RWPE2 (cell line): ENCODE data around the gene RSPH6A.

Experiments used
- ATAC-seq: fragments of 200-7000 bp; cut with Tn5 transposase; 3 replicates; pipeline ENCODE4 v1.9.1; 2021; ENCODE audit warnings: low read depth
- DNase-seq: peaks from one replicate; pipeline ENCODE4 v3.0.0-alpha.2; 2020; ENCODE audit warnings: low spot score
- H3K27ac ChIP-seq: fragments of 450-650 bp; 2 replicates; pipeline ENCODE4 v1.5.1; 2017; ENCODE audit warnings: mild to moderate bottlenecking; ENCODE audit not compliant: poor library complexity, severe bottlenecking
- H3K27me3 ChIP-seq: fragments of 250-450 bp; sonication (Bioruptor Pico); 2 replicates; pipeline ENCODE4 v1.5.1; 2021; ENCODE audit warnings: mild to moderate bottlenecking, moderate library complexity; ENCODE audit not compliant: insufficient read depth, poor library complexity, severe bottlenecking
- H3K36me3 ChIP-seq: fragments of 250-450 bp; sonication (Bioruptor Pico); 2 replicates; pipeline ENCODE4 v1.5.1; 2020; ENCODE audit warnings: low read depth, mild to moderate bottlenecking, moderate library complexity
- H3K4me1 ChIP-seq: fragments of 250-450 bp; sonication (Bioruptor Pico); 2 replicates; pipeline ENCODE4 v1.5.1; 2021; ENCODE audit warnings: mild to moderate bottlenecking, moderate library complexity; ENCODE audit not compliant: insufficient read depth, poor library complexity, severe bottlenecking
- H3K4me3 ChIP-seq: fragments of 250-450 bp; sonication (Bioruptor Pico); 2 replicates; pipeline ENCODE4 v1.5.1; 2021; ENCODE audit warnings: mild to moderate bottlenecking, moderate library complexity; ENCODE audit not compliant: severe bottlenecking
- H3K9me3 ChIP-seq: fragments of 250-450 bp; sonication (Bioruptor Pico); 2 replicates; pipeline ENCODE4 v1.5.1; 2021; ENCODE audit warnings: mild to moderate bottlenecking, moderate library complexity; ENCODE audit not compliant: severe bottlenecking
- CTCF ChIP-seq: fragments of 450-650 bp; IDR thresholded peaks from one replicate; pipeline ENCODE4 v1.5.1; 2017; ENCODE audit warnings: mild to moderate bottlenecking, moderate library complexity; ENCODE audit not compliant: poor library complexity, severe bottlenecking

RSPH6A gene

GRCh38 chr19:45765702-45766295 lies 49.3 kb downstream of the RSPH6A start:
- H3K4me3 ChIP-seq = no peak overlapping the region
- H3K36me3 ChIP-seq = no peaks in the 10 kb centered on the region
- peak overlapping the region; percentile 86 for H3K27ac ChIP-seq
- DNase-seq (no peak), ATAC-seq (no peak)
- no peaks in the 10 kb centered on the region for H3K9me3 ChIP-seq
- H3K27me3 ChIP-seq = no peaks in the 10 kb centered on the region
- TF ChIP-seq CTCF = no peak
- H3K4me1 ChIP-seq = no peaks in the 10 kb centered on the region

GRCh38 chr19:45764945-45765701 lies 50.0 kb downstream of the RSPH6A start:
- no peak for TF ChIP-seq CTCF
- Histone ChIP-seq H3K4me3 (no peak overlapping the region), H3K9me3 (no peaks in the 10 kb centered on the region), H3K4me1 (no peaks in the 10 kb centered on the region), H3K27ac (no peak overlapping the region), H3K36me3 (no peaks in the 10 kb centered on the region), H3K27me3 (no peaks in the 10 kb centered on the region)
- DNase-seq (no peak), ATAC-seq (no peak)

GRCh38 chr19:45764475-45764874 lies 50.6 kb downstream of the RSPH6A start:
- no peaks in the 10 kb centered on the region for H3K9me3 ChIP-seq
- no peak for DNase-seq
- no peaks in the 10 kb centered on the region for H3K36me3 ChIP-seq
- TF ChIP-seq CTCF = no peak
- H3K4me1 ChIP-seq = no peaks in the 10 kb centered on the region
- H3K27ac ChIP-seq = no peak overlapping the region
- no peak overlapping the region for H3K4me3 ChIP-seq
- ATAC-seq = no peak
- no peaks in the 10 kb centered on the region for H3K27me3 ChIP-seq

- Histone ChIP-seq H3K27me3 (no peaks in the 10 kb centered on the region), H3K27ac (no peak overlapping the region), H3K4me3 (no peak overlapping the region), H3K36me3 (no peaks in the 10 kb centered on the region), H3K4me1 (no peaks in the 10 kb centered on the region), H3K9me3 (no peaks in the 10 kb centered on the region)
- no peak for ATAC-seq
- no peak for TF ChIP-seq CTCF
- DNase-seq = no peak
These were observed 51.3 kb downstream of the RSPH6A start for GRCh38 chr19:45763691-45764294.
